HuH-7.5 (cell line): ENCODE measurements around the gene ADSS1.
A peak's percentile ranks its signal among the peaks of the same experiment; 100 is the strongest.
"Not testable (repeated sequence)": the region's sequence is repeated elsewhere in the genome, so short reads cannot be mapped to it uniquely, and the experiment has no call there.

Source experiments
- DNase-seq: peaks from one replicate; pipeline ENCODE4 v3.0.0; 2011; ENCODE audit warnings: low spot score

Gene ADSS1

DNA sequence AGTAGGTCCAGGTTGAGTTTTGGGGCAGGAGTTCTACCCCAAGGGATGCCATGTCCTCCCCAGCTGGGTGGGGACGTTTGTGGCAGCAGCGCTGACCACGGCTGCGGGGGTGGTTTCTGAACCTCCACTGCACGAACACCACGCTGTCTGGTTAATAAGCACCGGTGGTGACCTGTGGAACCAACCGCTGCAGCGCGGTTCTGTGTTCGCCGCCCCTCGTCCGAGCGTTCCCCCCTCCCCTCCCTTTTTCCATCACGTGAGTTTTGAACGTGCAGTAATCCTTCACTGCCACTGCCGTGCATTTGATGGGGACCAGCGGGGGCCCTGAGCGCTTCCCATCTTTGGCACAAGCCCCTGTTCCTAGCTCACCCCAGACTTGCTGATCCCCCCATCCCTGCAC lies 6.4 kb upstream of the ADSS1 start:
- no peak for DNase-seq

DNA sequence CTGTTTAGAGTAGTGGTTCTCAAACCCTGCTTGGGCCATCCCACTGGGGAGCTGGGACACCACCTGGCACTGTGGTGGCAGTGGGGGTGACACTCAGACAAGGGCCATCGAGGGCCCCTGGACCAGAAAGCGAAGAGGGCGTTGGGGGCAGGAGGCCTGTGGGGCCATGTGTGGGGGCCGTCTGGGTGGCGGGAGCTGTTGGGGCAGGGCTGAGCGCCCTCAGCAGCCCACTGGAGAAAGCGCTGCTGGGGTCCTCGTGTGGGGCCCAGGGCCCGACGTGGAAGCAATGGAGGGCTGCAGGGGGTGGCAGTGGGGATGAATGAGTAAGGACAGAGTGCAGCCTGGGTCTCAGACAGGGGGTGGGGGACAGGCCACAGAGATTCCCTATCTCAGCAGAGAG lies 5.9 kb upstream of the ADSS1 start:
- DNase-seq: no peak

- DNase-seq: no peak
Measured at GRCh38 chr14:104718871-104719270, 5.2 kb upstream of the ADSS1 start.

DNA sequence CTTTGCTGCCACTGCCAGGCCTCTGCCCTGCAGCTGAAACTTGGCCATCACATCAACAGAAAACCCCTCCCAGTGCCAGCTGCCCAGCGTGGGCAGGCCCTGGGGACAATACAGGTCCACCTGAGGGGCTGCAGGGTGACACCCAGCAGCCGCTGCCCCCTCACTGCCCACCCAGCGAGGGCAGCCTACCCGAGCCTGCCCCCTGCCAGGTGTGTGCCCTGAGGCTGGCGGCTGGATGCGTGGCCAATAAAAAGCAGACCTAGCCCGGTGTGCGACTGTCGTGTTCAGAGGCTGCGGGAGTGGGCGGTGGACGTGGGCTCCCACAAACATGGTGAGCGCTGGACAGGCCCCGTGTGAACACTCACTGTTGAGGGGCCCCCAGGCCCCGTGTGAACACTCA lies 4.7 kb upstream of the ADSS1 start:
- no peak for DNase-seq

GRCh38 chr14:104721505-104722431 lies 2.3 kb upstream of the ADSS1 start:
- DNase-seq: no peak

DNA sequence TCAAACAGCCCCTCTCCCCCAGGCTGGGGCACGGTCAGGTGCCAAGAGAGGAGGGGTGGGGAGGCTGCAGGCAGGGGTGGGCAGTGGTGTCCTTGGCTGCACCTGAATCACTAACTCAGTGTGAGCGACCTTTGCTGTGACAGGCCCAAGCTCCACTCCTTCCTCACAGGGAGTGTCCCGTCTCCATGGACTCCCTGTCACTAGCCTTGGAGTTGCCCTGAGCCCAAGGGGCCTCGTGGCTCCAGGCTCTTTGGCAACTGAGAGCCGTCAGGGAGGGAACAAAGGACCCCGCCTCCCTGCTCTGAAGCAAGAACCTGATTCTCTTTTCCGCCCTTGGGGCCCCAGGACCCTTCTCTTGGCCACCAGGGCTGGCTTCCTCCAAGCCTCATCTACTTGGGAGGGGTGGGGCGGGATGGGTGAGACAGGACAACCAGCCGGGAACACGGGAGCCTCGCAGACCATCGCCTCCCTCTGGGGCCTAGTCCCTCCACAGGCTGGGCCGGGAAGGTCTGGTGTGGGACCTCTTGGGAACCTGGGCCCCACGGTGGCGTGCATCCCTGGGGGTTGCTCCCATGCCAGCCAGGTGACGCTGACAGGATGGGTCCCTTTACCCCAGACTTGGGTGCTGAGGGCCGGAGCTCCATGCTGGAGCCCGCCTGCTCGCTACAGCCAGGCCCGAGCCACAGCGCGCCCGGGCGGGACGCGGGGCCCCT lies 935 bp upstream of the ADSS1 start:
- no peak for DNase-seq

GRCh38 chr14:104724407-104724980 lies 465 bp downstream of the ADSS1 start:
- peak; percentile 58 for DNase-seq

DNA sequence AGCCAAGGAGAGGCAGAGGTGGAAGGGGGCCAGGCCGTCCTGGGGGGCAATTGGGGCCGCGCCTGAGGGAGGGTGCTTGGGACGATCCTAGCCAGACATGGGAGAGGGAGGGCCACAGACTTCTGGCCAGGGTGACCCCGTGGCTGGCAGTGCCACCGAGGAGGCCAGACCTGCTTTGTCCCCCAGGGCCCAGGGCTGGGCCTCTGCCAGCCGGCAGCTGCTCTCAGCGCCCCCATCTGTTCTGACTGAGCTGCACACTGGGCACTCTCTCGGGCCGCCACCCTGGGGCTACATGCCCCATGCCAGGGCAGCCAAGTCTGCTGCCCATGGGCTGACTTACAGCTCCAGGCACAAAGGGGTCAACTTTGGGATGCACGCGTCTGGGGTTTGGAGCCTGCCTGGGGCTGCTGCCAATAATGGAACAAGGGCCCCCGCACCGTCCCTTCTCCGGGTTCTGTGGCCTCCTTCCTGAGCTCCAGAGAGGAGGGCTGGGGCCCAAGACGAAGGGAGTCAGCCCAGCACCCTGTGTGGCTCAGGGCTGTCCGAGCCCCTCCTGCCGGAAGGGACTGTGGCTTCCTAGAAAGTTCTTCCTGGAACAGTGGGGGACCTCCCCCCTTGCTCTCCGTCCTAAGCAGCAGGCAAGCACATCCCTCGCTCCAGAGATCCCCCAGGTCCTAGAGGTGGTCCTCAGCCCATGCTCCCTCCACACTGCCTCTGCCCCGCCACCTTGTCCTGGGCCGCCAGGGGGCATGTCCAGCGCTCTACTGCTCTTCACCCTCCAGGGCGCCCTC lies 1.1 kb downstream of the ADSS1 start:
- DNase-seq: no peak

GRCh38 chr14:104725772-104726548 lies 1.9 kb downstream of the ADSS1 start:
- no peak for DNase-seq

DNA sequence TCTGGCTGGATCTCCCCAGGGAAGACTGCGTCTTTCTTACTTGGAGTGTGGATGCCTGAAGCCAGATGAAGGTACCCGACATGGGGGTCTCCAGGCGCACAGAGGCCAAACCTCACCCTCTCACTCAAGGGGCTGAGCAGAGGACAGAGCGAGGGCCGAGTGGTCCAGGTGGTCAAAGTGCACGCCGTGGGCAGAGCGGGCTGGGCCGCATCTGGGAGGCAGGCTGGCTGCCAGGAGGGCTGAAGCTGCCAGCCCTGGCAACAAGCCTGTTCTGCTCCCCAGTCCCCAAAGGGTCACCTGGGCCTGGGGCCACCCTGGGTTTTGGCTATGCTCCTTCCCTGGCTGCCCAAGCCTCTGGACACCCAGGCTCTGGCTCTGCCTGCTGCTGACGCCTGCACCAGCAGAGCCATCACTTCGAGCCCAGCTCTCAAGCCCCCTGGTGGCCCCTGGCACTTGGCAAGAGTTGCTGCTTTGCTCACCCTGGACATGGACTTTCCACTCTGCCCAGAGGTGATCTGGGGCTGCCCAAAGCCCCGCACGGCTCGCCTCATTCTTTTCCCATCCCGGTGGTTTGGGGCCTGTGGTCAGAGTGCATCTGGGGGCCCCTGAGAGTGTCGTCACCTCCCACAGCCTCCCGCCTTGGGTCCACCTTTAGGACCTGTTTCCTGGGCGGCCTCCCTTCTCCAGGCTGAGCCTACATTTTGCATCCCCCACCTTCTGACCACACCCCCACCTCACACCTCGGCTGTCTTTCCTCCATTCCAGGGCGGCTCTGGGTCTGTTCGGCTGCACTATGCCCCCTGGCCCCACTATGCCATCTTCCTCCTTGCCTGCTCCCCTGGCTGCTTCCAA lies 2.8 kb downstream of the ADSS1 start:
- DNase-seq: no peak

DNA sequence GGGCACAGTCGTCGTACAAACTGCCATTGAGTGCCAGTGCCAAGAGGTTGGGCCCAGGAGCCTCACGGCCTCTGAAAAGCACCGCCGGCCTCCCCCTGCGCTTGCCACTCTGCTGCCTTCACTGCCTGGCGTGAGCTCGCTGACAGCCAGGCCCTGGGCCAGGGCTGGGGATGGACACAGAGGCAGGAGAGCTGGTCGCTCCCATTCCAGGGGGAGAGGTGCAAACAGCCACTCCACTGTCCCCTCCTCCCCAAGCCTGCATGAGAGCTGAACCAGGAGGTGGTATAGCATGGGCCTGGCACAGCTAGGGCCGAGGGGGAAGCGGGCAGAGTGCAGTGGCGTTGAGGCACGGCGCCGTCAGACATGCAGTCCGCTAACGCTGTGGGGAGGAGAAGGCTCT lies 4.6 kb downstream of the ADSS1 start:
- DNase-seq: no peak

DNA sequence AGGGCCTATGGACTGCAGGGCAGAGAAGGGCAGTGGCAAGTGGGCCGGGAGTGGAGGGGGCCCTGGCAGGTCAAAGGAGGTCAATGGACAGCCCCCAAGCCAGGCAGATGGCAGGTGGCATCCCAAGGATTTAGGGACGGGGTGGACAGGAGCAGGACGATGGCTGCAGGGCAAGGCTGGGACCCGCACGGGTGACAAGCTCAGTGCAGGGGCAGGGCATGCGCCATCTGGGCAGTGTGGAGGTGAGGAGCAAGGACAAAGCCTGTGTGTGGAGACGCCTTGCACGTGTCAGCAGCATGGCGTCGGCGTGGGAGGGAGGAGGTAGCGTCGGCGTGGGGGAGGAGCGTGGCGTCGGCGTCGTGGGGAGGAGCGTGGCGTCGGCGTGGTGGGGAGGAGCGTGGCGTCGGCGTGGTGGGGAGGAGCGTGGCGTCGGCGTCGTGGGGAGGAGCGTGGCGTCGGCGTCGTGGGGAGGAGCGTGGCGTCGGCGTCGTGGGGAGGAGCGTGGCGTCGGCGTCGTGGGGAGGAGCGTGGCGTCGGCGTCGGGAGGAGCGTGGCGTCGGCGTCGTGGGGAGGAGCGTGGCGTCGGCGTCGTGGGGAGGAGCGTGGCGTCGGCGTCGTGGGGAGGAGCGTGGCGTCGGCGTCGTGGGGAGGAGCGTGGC lies 5.3 kb downstream of the ADSS1 start:
- DNase-seq: not testable (repeated sequence)

DNA sequence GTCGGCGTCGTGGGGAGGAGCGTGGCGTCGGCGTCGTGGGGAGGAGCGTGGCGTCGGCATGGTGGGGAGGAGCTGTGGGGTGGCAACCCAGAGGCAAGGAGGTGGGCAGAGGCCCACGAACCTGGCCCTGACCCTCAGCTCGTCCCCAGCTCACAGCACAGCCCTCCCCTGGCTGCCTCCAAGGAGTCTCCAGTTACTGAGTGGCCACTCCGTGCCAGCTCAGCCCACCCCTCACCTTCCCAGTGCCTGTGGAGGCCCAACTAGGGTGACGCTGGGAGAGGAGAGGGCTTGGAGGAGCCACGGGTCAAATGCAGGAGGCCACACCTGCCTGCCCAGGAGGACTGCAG lies 5.8 kb downstream of the ADSS1 start:
- no peak for DNase-seq

- no peak for DNase-seq
Measured at GRCh38 chr14:104730487-104730886, 6.5 kb downstream of the ADSS1 start.

- DNase-seq: peak; percentile 80
Measured at GRCh38 chr14:104731320-104732294, 7.6 kb downstream of the ADSS1 start.

- no peak for DNase-seq
Measured at GRCh38 chr14:104732355-104732804, 8.4 kb downstream of the ADSS1 start.

DNA sequence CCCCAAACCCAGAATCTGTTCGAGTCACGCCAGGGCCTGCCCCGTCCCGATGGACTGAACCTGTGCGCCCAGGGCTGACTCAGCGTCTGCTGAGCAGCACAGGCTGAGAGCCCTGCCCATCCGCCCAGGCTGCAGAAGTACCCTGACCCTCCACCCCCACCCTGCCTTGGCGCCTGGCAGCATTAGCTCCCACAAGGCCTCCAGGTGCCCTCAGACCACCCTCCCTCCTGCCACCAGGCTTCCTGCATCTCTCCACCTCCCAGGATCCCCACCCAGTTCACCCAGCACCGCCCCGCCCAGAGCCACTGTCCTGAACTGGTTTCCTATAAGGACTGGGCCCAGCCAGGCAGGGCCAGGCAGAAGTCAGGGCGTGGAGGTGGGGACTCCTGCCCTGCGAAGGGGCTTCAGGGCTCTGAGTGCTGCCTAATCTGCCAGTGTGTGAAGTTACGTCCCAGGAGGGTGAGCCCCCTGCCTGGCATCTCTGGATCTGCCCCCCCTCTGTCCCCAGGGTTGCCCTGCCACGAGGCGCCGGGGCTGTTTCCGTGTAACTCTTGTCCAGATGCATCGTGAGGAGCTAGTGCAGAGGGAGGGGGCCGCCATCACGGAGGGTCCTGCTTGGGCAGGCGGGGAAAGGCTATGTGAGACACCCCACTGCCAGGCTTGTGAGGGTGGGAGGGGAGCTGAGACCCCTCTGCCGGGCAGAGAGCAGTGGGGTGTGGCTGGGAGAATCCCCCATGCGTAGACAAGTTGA lies 9.1 kb downstream of the ADSS1 start:
- no peak for DNase-seq

DNA sequence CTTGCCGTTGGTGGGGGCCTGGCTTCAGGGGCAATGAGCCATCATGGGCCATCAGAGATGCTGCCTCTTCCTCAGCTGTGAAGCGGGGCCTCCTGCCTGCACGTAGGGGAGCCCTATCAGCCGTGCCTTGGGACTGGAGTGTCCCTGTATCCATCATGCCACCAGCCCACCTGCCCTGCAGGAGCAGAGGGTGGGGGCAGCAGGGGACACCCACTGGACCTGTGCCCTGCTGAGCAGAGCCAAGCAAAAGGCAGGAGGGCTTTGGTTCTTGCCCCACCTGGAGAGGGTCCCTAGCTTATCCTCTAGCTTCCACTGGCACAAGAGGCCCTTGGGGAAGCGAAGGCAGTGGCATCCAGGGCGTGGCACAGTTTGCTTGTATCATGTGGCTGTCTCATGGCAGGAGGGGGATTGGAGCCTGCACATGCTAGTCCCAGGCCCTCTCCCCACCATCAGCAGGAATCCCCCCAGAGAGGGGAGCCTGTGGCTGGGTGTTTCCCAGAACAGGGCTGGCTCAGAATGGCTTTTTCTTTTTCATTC lies 10.1 kb downstream of the ADSS1 start:
- no peak for DNase-seq
